Astrocyte (in vitro differentiated cells and primary cell): ENCODE data around the gene PLEKHA5. TPM values are rescaled to one million over a fixed set of nuclear protein-coding genes. Genes with fewer than 3 reads are reported as not detected.

Experiments used
- DNase-seq: peaks from one replicate; pipeline ENCODE4 v3.0.0-alpha.2; 2010; ENCODE audit warnings: low read depth
- FAIRE-seq: peaks from 2 replicates; lab custom pipeline; 2011; peaks lifted over from hg19 to GRCh38; lab: Jason Lieb, UNC
- H2AFZ ChIP-seq: 2 replicates; pipeline ENCODE4 v1.6.0; 2012; ENCODE audit warnings: low read depth, low read length, inconsistent platforms
- H3K27ac ChIP-seq: 2 replicates; pipeline ENCODE4 v1.5.1; 2011; ENCODE audit warnings: low read depth, low read length, inconsistent platforms
- H3K27me3 ChIP-seq: 2 replicates; pipeline ENCODE4 v1.6.0; 2011; ENCODE audit warnings: low read length, inconsistent platforms; ENCODE audit not compliant: insufficient read depth
- H3K36me3 ChIP-seq: 2 replicates; pipeline ENCODE4 v1.5.1; 2011; ENCODE audit warnings: low read length, inconsistent platforms; ENCODE audit not compliant: insufficient read depth
- H3K4me1 ChIP-seq: 2 replicates; pipeline ENCODE4 v1.5.1; 2011; ENCODE audit warnings: low read length, inconsistent platforms; ENCODE audit not compliant: insufficient read depth
- H3K4me2 ChIP-seq: 2 replicates; pipeline ENCODE4 v1.6.0; 2012; ENCODE audit warnings: low read length, inconsistent platforms
- H3K4me3 ChIP-seq: 2 replicates; pipeline ENCODE4 v1.5.1; 2011; ENCODE audit warnings: low read depth, mild to moderate bottlenecking, low read length, inconsistent platforms; ENCODE audit not compliant: insufficient read depth
- H3K79me2 ChIP-seq: 2 replicates; pipeline ENCODE4 v1.6.0; 2012; ENCODE audit warnings: mild to moderate bottlenecking, low read length, inconsistent platforms; ENCODE audit not compliant: insufficient read depth
- H3K9ac ChIP-seq: 2 replicates; pipeline ENCODE4 v1.6.0; 2012; ENCODE audit warnings: mild to moderate bottlenecking, low read length, inconsistent platforms
- H3K9me3 ChIP-seq: 2 replicates; pipeline ENCODE4 v1.5.1; 2012; ENCODE audit warnings: low read depth, mild to moderate bottlenecking, low read length, inconsistent platforms; ENCODE audit not compliant: insufficient read depth
- H4K20me1 ChIP-seq: 2 replicates; pipeline ENCODE4 v1.6.0; 2012; ENCODE audit warnings: low read length, inconsistent platforms; ENCODE audit not compliant: insufficient read depth
- H3K27ac Mint-ChIP-seq: one replicate; pipeline ENCODE4 v1.8.0; 2021; ENCODE audit warnings: mild to moderate bottlenecking, mixed read lengths; ENCODE audit not compliant: unreplicated experiment
- H3K27me3 Mint-ChIP-seq: one replicate; pipeline ENCODE4 v1.8.0; 2021; ENCODE audit warnings: low read depth, mixed read lengths; ENCODE audit not compliant: unreplicated experiment
- H3K36me3 Mint-ChIP-seq: one replicate; pipeline ENCODE4 v1.8.0; 2021; ENCODE audit warnings: low read depth, mixed read lengths; ENCODE audit not compliant: unreplicated experiment
- H3K4me1 Mint-ChIP-seq: one replicate; pipeline ENCODE4 v1.8.0; 2021; ENCODE audit warnings: low read depth, mixed read lengths; ENCODE audit not compliant: unreplicated experiment
- H3K4me3 Mint-ChIP-seq: one replicate; pipeline ENCODE4 v1.8.0; 2021; ENCODE audit warnings: mild to moderate bottlenecking, moderate library complexity, mixed read lengths; ENCODE audit not compliant: unreplicated experiment
- H3K9me3 Mint-ChIP-seq: one replicate; pipeline ENCODE4 v1.8.0; 2021; ENCODE audit warnings: mild to moderate bottlenecking, mixed read lengths; ENCODE audit not compliant: unreplicated experiment
- EZH2 ChIP-seq: IDR thresholded peaks from 2 replicates; pipeline ENCODE4 v1.6.1; 2012; ENCODE audit warnings: mild to moderate bottlenecking, low read length, inconsistent platforms; ENCODE audit not compliant: insufficient read depth
- total RNA-seq: library from RNA; stranded (reverse); gene quantifications from 2 replicates; pipeline ENCODE4 v1.2.1, GENCODE V29; 2021
- TF ChIP-seq, protein P1 (sequence below): IDR thresholded peaks from 2 replicates; pipeline ENCODE4 v1.5.1; 2011; ENCODE audit warnings: low read depth, mild to moderate bottlenecking, inconsistent platforms, low read length, moderate library complexity; ENCODE audit not compliant: insufficient read depth

Gene PLEKHA5
- total RNA-seq, 1 donor from 2014 or later, result 38.9 TPM

DNA sequence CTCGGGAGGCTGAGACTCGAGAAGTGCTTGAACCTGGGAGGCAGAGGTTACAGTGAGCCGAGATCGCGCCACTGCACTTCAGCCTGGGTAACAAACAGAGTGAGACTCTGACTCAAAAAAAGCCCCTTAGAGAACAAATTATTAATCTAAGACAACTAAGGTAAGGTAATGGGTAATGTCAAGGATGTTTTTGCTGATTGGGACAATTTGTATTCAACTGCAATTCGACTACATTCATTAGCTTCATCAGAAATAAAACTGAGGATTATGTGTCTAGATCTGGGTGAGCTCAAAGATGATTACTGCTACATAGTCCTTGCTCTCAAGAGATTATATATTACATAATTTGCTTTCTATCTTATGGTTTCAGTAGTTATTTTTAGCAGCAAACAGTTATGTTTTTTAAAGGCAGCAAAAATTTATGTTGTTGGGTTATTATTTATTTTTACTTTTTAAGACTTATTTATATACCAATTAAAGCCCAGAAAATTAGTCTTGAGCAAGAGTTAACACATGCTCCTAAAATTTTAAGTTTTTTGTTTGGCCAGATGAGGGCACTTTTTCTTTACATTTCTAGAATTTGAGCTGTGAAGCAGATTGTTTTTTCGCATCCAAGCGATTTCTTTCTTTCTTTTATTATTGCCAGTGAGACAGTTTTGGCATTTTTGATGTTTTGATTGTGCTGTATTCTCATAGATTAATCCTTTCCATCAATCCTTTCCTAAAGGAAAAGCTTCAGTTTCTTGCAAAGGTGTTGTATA, 52.3 kb downstream of the PLEKHA5 start:
- no peaks in the 10 kb centered on the region for H3K4me1 ChIP-seq
- DNase-seq (no peak), FAIRE-seq (no peak)
- H3K36me3 ChIP-seq, result no peaks in the 10 kb centered on the region
- no peak overlapping the region for H3K4me3 ChIP-seq
- no peaks in the 10 kb centered on the region for H3K36me3 Mint-ChIP-seq
- no peaks in the 10 kb centered on the region for H3K27me3 Mint-ChIP-seq
- no peak overlapping the region for H3K9ac ChIP-seq
- TF ChIP-seq EZH2, result no peak
- TF ChIP-seq, protein P1, sequence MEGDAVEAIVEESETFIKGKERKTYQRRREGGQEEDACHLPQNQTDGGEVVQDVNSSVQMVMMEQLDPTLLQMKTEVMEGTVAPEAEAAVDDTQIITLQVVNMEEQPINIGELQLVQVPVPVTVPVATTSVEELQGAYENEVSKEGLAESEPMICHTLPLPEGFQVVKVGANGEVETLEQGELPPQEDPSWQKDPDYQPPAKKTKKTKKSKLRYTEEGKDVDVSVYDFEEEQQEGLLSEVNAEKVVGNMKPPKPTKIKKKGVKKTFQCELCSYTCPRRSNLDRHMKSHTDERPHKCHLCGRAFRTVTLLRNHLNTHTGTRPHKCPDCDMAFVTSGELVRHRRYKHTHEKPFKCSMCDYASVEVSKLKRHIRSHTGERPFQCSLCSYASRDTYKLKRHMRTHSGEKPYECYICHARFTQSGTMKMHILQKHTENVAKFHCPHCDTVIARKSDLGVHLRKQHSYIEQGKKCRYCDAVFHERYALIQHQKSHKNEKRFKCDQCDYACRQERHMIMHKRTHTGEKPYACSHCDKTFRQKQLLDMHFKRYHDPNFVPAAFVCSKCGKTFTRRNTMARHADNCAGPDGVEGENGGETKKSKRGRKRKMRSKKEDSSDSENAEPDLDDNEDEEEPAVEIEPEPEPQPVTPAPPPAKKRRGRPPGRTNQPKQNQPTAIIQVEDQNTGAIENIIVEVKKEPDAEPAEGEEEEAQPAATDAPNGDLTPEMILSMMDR, result peak; percentile 10
- H3K9me3 Mint-ChIP-seq, result no peaks in the 10 kb centered on the region
- peaks cover under 1% of the 10 kb centered on the region for H4K20me1 ChIP-seq
- no peak overlapping the region for H3K27ac ChIP-seq
- no peaks in the 10 kb centered on the region for H3K9me3 ChIP-seq
- H3K4me1 Mint-ChIP-seq, result peaks cover 19% of the 10 kb centered on the region
- H3K27ac Mint-ChIP-seq, result no peak overlapping the region
- no peak overlapping the region for H3K4me3 Mint-ChIP-seq
- H2AFZ ChIP-seq, result no peak overlapping the region
- H3K27me3 ChIP-seq, result no peaks in the 10 kb centered on the region
- H3K4me2 ChIP-seq, result no peak overlapping the region
- H3K79me2 ChIP-seq, result peaks cover 17% of the 10 kb centered on the region

DNA sequence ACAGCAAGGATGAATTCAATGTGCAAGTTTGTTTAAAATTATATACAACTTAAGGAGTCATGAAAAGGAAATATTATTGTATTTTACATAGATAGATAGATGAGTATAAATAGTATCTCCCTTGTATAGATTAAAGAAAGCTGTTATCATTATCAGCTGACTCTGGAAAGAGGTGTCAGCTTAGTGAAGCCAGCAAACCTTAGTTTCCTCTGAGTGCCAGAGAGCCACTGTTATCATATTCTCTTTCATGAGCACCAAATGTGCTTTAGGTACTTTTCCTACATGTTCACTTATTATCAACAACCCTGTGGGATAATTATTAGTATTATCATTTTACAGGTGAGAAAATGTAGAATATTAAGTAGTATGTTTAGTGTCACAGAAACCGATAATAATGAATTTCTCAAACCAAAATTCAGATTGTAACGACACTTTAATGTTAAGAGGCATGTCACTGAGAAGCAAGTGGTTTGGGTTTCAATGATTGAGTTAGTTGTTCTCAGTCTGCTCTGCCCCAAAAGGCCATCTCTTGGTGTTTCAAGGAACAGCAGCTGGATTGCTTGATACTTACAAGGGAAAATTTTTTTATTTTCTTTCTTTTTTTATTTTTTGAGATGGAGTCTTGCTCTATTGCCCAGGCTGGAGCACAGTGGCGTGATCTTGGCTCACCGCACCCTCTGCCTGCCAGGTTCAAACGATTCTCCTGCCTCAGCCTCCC, 53.7 kb downstream of the PLEKHA5 start:
- FAIRE-seq (no peak), DNase-seq (no peak)
- no peak overlapping the region for H3K27ac ChIP-seq
- Mint-ChIP-seq H3K36me3 (no peaks in the 10 kb centered on the region), H3K27ac (no peak overlapping the region), H3K4me3 (no peak overlapping the region), H3K4me1 (peaks cover 18% of the 10 kb centered on the region), H3K9me3 (no peaks in the 10 kb centered on the region), H3K27me3 (no peaks in the 10 kb centered on the region)
- H3K4me2 ChIP-seq, result no peak overlapping the region
- no peaks in the 10 kb centered on the region for H3K36me3 ChIP-seq
- H2AFZ ChIP-seq, result no peak overlapping the region
- H3K27me3 ChIP-seq, result no peaks in the 10 kb centered on the region
- no peaks in the 10 kb centered on the region for H3K4me1 ChIP-seq
- no peaks in the 10 kb centered on the region for H3K9me3 ChIP-seq
- no peak for TF ChIP-seq EZH2
- TF ChIP-seq, protein P1, result peak; percentile 14
- H3K9ac ChIP-seq, result no peak overlapping the region
- H3K4me3 ChIP-seq, result no peak overlapping the region
- peaks cover 16% of the 10 kb centered on the region for H3K79me2 ChIP-seq
- H4K20me1 ChIP-seq, result peaks cover 3% of the 10 kb centered on the region
